ENCODE measurements around the gene THYN1.

Gene THYN1

GRCh38 chr11:134207538-134208239 lies 45.5 kb downstream of the THYN1 start:
- peak; percentile 80 for DNase-seq

GRCh38 chr11:134206185-134206584 lies 47.0 kb downstream of the THYN1 start:
- no peak for DNase-seq

GRCh38 chr11:134205729-134206128 lies 47.4 kb downstream of the THYN1 start:
- no peak for DNase-seq

- DNase-seq = no peak
Measured at GRCh38 chr11:134202661-134203060, 50.5 kb downstream of the THYN1 start.

- DNase-seq = no peak
Measured at GRCh38 chr11:134200688-134201087, 52.5 kb downstream of the THYN1 start.

- no peak for DNase-seq
Measured at GRCh38 chr11:134199531-134199930, 53.6 kb downstream of the THYN1 start.

Measured in activated T-cell treated with anti-CD3 and anti-CD28 coated beads, Interleukin-2, amount 50 U/mL, for 48 hours (primary cell).